ENCODE data around the gene MCF2L. TPM values are rescaled to one million over a fixed set of nuclear protein-coding genes. Genes with fewer than 3 reads are reported as not detected.

MCF2L gene
- polyA plus RNA-seq, 1 donor (not counting 4 experiments of a cell fraction or from before 2014, with no cell fraction given): 0.14 TPM

DNA sequence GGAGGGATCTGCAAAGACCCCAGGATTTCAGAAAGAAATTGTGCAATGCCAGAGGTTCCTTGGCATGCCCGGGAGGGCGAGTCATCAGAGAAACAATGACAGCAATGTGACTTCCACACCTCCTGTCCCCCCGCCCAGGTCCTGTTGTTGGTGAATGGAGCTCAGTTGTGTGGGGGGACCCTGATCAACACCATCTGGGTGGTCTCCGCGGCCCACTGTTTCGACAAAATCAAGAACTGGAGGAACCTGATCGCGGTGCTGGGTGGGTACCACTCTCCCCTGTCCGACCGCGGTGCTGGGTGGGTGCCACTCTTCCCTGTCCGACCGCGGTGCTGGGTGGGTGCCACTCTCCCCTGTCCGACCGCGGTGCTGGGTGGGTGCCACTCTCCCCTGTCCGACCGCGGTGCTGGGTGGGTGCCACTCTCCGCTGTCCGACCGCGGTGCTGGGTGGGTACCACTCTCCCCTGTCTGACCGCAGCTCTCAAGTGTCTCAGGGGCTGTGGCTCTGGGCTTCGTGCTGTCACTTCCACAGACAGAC lies 148.4 kb downstream of the MCF2L start:
- H3K9ac ChIP-seq (ENCODE audit: control insufficient read depth, extremely low read depth, insufficient read depth, low read length): no peak overlapping the region
- H3K27ac ChIP-seq (ENCODE audit: control insufficient read depth, insufficient read depth, low read length): no peak overlapping the region
- dilution Hi-C loops (cut with MboI; ENCODE audit: extremely low pct_ligation_motif_present, low sequenced_read_pairs): no loop called here
- no peaks in the 10 kb centered on the region for H3K4me1 ChIP-seq (ENCODE audit: control insufficient read depth, extremely low read depth, insufficient read depth, low read length)
- FAIRE-seq (no peak), DNase-seq (ENCODE audit: low read depth, low spot score) (no peak)
- H3K4me3 ChIP-seq (ENCODE audit: control insufficient read depth in 2 of 3, extremely low read depth in 1 of 3, insufficient read depth in 2 of 3, low read depth in 1 of 3, low read length in 3 of 3): no peak overlapping the region
- H3K4me2 ChIP-seq (ENCODE audit: control insufficient read depth, extremely low read depth, insufficient read depth, low read depth, low read length): no peak overlapping the region
- H3K36me3 ChIP-seq (ENCODE audit: control insufficient read depth in 2 of 2, extremely low read depth in 1 of 2, insufficient read depth in 2 of 2, low read length in 2 of 2): no peaks in the 10 kb centered on the region
- H3K9me3 ChIP-seq (ENCODE audit: control insufficient read depth, low read depth, low read length): no peaks in the 10 kb centered on the region
- no peak overlapping the region for H2AFZ ChIP-seq (ENCODE audit: control insufficient read depth, low read length)
- H4K20me1 ChIP-seq (ENCODE audit: control insufficient read depth, extremely low read depth, insufficient read depth, low read length): no peaks in the 10 kb centered on the region
- TF ChIP-seq EZH2 (IDR thresholded peaks at IDR 0.05; ENCODE audit: low read length): no peak
- TF ChIP-seq, protein P1, sequence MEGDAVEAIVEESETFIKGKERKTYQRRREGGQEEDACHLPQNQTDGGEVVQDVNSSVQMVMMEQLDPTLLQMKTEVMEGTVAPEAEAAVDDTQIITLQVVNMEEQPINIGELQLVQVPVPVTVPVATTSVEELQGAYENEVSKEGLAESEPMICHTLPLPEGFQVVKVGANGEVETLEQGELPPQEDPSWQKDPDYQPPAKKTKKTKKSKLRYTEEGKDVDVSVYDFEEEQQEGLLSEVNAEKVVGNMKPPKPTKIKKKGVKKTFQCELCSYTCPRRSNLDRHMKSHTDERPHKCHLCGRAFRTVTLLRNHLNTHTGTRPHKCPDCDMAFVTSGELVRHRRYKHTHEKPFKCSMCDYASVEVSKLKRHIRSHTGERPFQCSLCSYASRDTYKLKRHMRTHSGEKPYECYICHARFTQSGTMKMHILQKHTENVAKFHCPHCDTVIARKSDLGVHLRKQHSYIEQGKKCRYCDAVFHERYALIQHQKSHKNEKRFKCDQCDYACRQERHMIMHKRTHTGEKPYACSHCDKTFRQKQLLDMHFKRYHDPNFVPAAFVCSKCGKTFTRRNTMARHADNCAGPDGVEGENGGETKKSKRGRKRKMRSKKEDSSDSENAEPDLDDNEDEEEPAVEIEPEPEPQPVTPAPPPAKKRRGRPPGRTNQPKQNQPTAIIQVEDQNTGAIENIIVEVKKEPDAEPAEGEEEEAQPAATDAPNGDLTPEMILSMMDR (optimal IDR thresholded peaks at IDR 0.05 in 1 of 3, IDR thresholded peaks at IDR 0.05 in 1 of 3, conservative IDR thresholded peaks at IDR 0.05 in 1 of 3; ENCODE audit: extremely low read depth in 1 of 3, insufficient read depth in 2 of 3, low read length in 3 of 3): no peak
- no peaks in the 10 kb centered on the region for H3K9me1 ChIP-seq (ENCODE audit: control insufficient read depth, extremely low read depth, insufficient read depth, low read length)
- H3K79me2 ChIP-seq (ENCODE audit: control insufficient read depth, insufficient read depth, low read length): no peaks in the 10 kb centered on the region
- H3K27me3 ChIP-seq (ENCODE audit: control insufficient read depth, extremely low read depth, insufficient read depth, low read length): peaks cover 12% of the 10 kb centered on the region

GRCh38 chr13:113117911-113118260 lies 148.9 kb downstream of the MCF2L start:
- DNase-seq (ENCODE audit: low read depth, low spot score) (no peak), FAIRE-seq (no peak)
- dilution Hi-C loops (cut with MboI; ENCODE audit: extremely low pct_ligation_motif_present, low sequenced_read_pairs): no loop called here

More at GRCh38 chr13:113117911-113118260, 148.9 kb downstream of the MCF2L start:
- TF ChIP-seq, protein P1 (optimal IDR thresholded peaks at IDR 0.05 in 1 of 3, IDR thresholded peaks at IDR 0.05 in 1 of 3, conservative IDR thresholded peaks at IDR 0.05 in 1 of 3; ENCODE audit: extremely low read depth in 1 of 3, insufficient read depth in 2 of 3, low read length in 3 of 3): no peak
- no peak for TF ChIP-seq EZH2 (IDR thresholded peaks at IDR 0.05; ENCODE audit: low read length)
- Histone ChIP-seq H3K4me1 (ENCODE audit: control insufficient read depth, extremely low read depth, insufficient read depth, low read length) (no peaks in the 10 kb centered on the region), H2AFZ (ENCODE audit: control insufficient read depth, low read length) (no peak overlapping the region), H3K9ac (ENCODE audit: control insufficient read depth, extremely low read depth, insufficient read depth, low read length) (no peak overlapping the region), H3K4me2 (ENCODE audit: control insufficient read depth, extremely low read depth, insufficient read depth, low read depth, low read length) (no peak overlapping the region), H3K9me1 (ENCODE audit: control insufficient read depth, extremely low read depth, insufficient read depth, low read length) (no peaks in the 10 kb centered on the region), H3K36me3 (ENCODE audit: control insufficient read depth in 2 of 2, extremely low read depth in 1 of 2, insufficient read depth in 2 of 2, low read length in 2 of 2) (no peaks in the 10 kb centered on the region), H3K27me3 (ENCODE audit: control insufficient read depth, extremely low read depth, insufficient read depth, low read length) (peaks cover 11% of the 10 kb centered on the region), H3K79me2 (ENCODE audit: control insufficient read depth, insufficient read depth, low read length) (no peaks in the 10 kb centered on the region), H3K27ac (ENCODE audit: control insufficient read depth, insufficient read depth, low read length) (no peak overlapping the region), H3K9me3 (ENCODE audit: control insufficient read depth, low read depth, low read length) (no peaks in the 10 kb centered on the region), H4K20me1 (ENCODE audit: control insufficient read depth, extremely low read depth, insufficient read depth, low read length) (no peaks in the 10 kb centered on the region), H3K4me3 (ENCODE audit: control insufficient read depth in 2 of 3, extremely low read depth in 1 of 3, insufficient read depth in 2 of 3, low read depth in 1 of 3, low read length in 3 of 3) (no peak overlapping the region)

All from keratinocyte (primary cell).